Liver (tissue), 9 donors: Measurements from ENCODE around the gene RPL10. TPM values are rescaled to one million over a fixed set of nuclear protein-coding genes. Genes with fewer than 3 reads are reported as not detected.

Experiments used
- DNase-seq: peaks from one replicate; pipeline ENCODE4 v3.0.0-alpha.2; 2017; ENCODE audit warnings: low spot score
- H3K27ac ChIP-seq, 2 donors: one replicate each; pipeline ENCODE4 v1.7.0; 2013; ENCODE audit warnings: inconsistent platforms in 2 of 2, low read length in 2 of 2, control low read depth in 1 of 2, low read depth in 1 of 2, mild to moderate bottlenecking in 1 of 2
- H3K27me3 ChIP-seq, 4 donors: one replicate each; pipeline versions ENCODE4 v1.6.1 to v1.7.0; 2013; ENCODE audit warnings: low read length in 3 of 4, inconsistent platforms in 1 of 4, mild to moderate bottlenecking in 1 of 4, moderate library complexity in 1 of 4; ENCODE audit not compliant: control insufficient read depth in 4 of 4, insufficient read depth in 4 of 4
- H3K36me3 ChIP-seq, 4 donors: one replicate each; pipeline versions ENCODE4 v1.6.1 to v1.7.0; 2013; ENCODE audit warnings: low read length in 3 of 4, mild to moderate bottlenecking in 3 of 4, low read depth in 1 of 4, moderate library complexity in 1 of 4; ENCODE audit not compliant: control insufficient read depth in 4 of 4, insufficient read depth in 3 of 4
- H3K4me1 ChIP-seq, 4 donors: one replicate each; pipeline versions ENCODE4 v1.6.1 to v1.7.0; 2013; ENCODE audit warnings: low read length in 3 of 4, mild to moderate bottlenecking in 3 of 4, moderate library complexity in 1 of 4; ENCODE audit not compliant: control insufficient read depth in 4 of 4, insufficient read depth in 4 of 4
- H3K4me3 ChIP-seq, 3 donors: one replicate each; pipeline versions ENCODE4 v1.6.1 to v1.7.0; 2013; ENCODE audit warnings: low read length in 3 of 3, control low read depth in 1 of 3, low read depth in 1 of 3, mild to moderate bottlenecking in 1 of 3
- H3K9ac ChIP-seq, 2 donors: one replicate each; pipeline ENCODE4 v1.7.0; 2013; ENCODE audit warnings: low read length in 2 of 2, mild to moderate bottlenecking in 2 of 2, moderate library complexity in 2 of 2, control low read depth in 1 of 2, low read depth in 1 of 2
- H3K9me3 ChIP-seq, 4 donors: one replicate each; pipeline versions ENCODE4 v1.6.1 to v1.7.0; 2013; ENCODE audit warnings: low read length in 3 of 4; ENCODE audit not compliant: control insufficient read depth in 4 of 4
- ATF3 ChIP-seq: IDR thresholded peaks from 2 replicates; pipeline ENCODE4 v1.6.1; 2016; ENCODE audit warnings: antibody characterized with exemption
- CTCF ChIP-seq: fragments of 150-350 bp; IDR thresholded peaks from 2 replicates; pipeline ENCODE4 v1.5.1; 2017; ENCODE audit warnings: improper control_type of control experiment, low read depth, low read length; ENCODE audit not compliant: missing input control
- EGR1 ChIP-seq, 2 donors: IDR thresholded peaks; 2 replicates each; pipeline ENCODE4 v1.6.1; 2016 to 2018; ENCODE audit warnings: antibody characterized with exemption in 2 of 2, low read depth in 2 of 2
- FOXA1 ChIP-seq: IDR thresholded peaks from 2 replicates; pipeline ENCODE4 v1.6.1; 2016; ENCODE audit warnings: antibody characterized with exemption
- GABPA ChIP-seq, 2 donors: IDR thresholded peaks in 1 of 2; conservative IDR thresholded peaks in 1 of 2; 2 replicates each; pipeline ENCODE4 v1.6.1; 2016; ENCODE audit warnings: antibody characterized with exemption in 2 of 2, mild to moderate bottlenecking in 1 of 2, moderate library complexity in 1 of 2
- HNF4A ChIP-seq, 2 donors: conservative IDR thresholded peaks; 2 replicates each; pipeline ENCODE4 v1.6.1; 2016; ENCODE audit warnings: antibody characterized with exemption in 2 of 2, mild to moderate bottlenecking in 2 of 2
- HNF4G ChIP-seq: IDR thresholded peaks from 2 replicates; pipeline ENCODE4 v1.6.1; 2016; ENCODE audit warnings: antibody characterized with exemption
- JUND ChIP-seq, 2 donors: IDR thresholded peaks; 2 replicates each; pipeline ENCODE4 v1.6.1; 2016; ENCODE audit warnings: antibody characterized with exemption in 2 of 2
- MAX ChIP-seq: IDR thresholded peaks from 2 replicates; pipeline ENCODE4 v1.6.1; 2016; ENCODE audit warnings: antibody characterized with exemption
- NR2F2 ChIP-seq: IDR thresholded peaks from 2 replicates; pipeline ENCODE4 v1.6.1; 2016; ENCODE audit warnings: antibody characterized with exemption
- RAD21 ChIP-seq, 2 donors: IDR thresholded peaks; 2 replicates each; pipeline ENCODE4 v1.6.1; 2016; ENCODE audit warnings: antibody characterized with exemption in 2 of 2, mild to moderate bottlenecking in 2 of 2
- REST ChIP-seq: IDR thresholded peaks from 2 replicates; pipeline ENCODE4 v1.6.1; 2016; ENCODE audit warnings: antibody characterized with exemption, mild to moderate bottlenecking
- RXRA ChIP-seq, 2 donors: IDR thresholded peaks; 2 replicates each; pipeline ENCODE4 v1.6.1; 2017 to 2018; ENCODE audit warnings: antibody characterized with exemption in 2 of 2, mild to moderate bottlenecking in 1 of 2
- SP1 ChIP-seq: IDR thresholded peaks from 2 replicates; pipeline ENCODE4 v1.6.1; 2018; ENCODE audit warnings: antibody characterized with exemption, mild to moderate bottlenecking
- TAF1 ChIP-seq: conservative IDR thresholded peaks from 2 replicates; pipeline ENCODE4 v1.6.1; 2016; ENCODE audit warnings: antibody characterized with exemption, mild to moderate bottlenecking
- YY1 ChIP-seq: IDR thresholded peaks from 2 replicates; pipeline ENCODE4 v1.6.1; 2016; ENCODE audit warnings: antibody characterized with exemption, mild to moderate bottlenecking
- ZBTB33 ChIP-seq: IDR thresholded peaks from 2 replicates; pipeline ENCODE4 v1.6.1; 2016; ENCODE audit warnings: antibody characterized with exemption
- WGBS: extraction: QIAGEN DNeasy Blood & Tissue Kit; methylation state at CpG from one replicate; pipeline ENCODE4 v1.1.7; 2013; 5-methylcytosine and 5-hydroxymethylcytosine counted together
- polyA plus RNA-seq, 2 donors: library from polyadenylated mRNA; stranded (reverse) in 1 of 2; unstranded in 1 of 2; fragments of 200-250 nt in 1 of 2; fragments of >200 nt in 1 of 2; fragmentation: Nextera tagmentation in 1 of 2; extraction: Ambion mirVana in 1 of 2; gene quantifications; one replicate each; pipeline versions ENCODE4 v1.2.1 to v1.2.3, GENCODE V29; 2013 to 2015
- total RNA-seq, 2 donors: library from RNA; depleted of rRNA; stranded (reverse); fragments of >200 nt; gene quantifications; one replicate each; pipeline ENCODE4 v1.2.3, GENCODE V29; 2014
- donor health status: healthy.
- donor health status: healthy.
- donor health status: healthy.
- donor health status: healthy.
- donor health status: healthy.

Gene RPL10
- total and polyA plus RNA-seq, 4 donors, result 446 to 1,644 (median 1,423) TPM

- H3K27me3 ChIP-seq, result no peaks in the 10 kb centered on the region
- no peak for DNase-seq
- 83% methylated on average over 30 of the region's 30 CpGs for WGBS
- H3K4me1 ChIP-seq, result peaks cover 0 to 14% (median 4%) of the 10 kb centered on the region in 4 donors
- no peaks in the 10 kb centered on the region for H3K9me3 ChIP-seq
- H3K27ac ChIP-seq, result no peak overlapping the region
- no peak for TF ChIP-seq RAD21 (IDR thresholded peaks at IDR 0.05)
- no peak for TF ChIP-seq EGR1 (IDR thresholded peaks at IDR 0.05; ENCODE audit: low read depth in 2 of 2)
- no peak for TF ChIP-seq GABPA (IDR thresholded peaks at IDR 0.05 in 1 of 2, conservative IDR thresholded peaks at IDR 0.05 in 1 of 2)
- TF ChIP-seq HNF4G, result no peak
- no peak for TF ChIP-seq NR2F2
- TF ChIP-seq RXRA (IDR thresholded peaks at IDR 0.05), result no peak
- TF ChIP-seq JUND (IDR thresholded peaks at IDR 0.05), result no peak
- TF ChIP-seq ZBTB33, result no peak
- TF ChIP-seq MAX, result no peak
- no peak for TF ChIP-seq TAF1
- H3K9ac ChIP-seq, result no peak overlapping the region
- H3K36me3 ChIP-seq, result peaks cover 0 to 6% (median 5%) of the 10 kb centered on the region in 4 donors
- no peak overlapping the region for H3K4me3 ChIP-seq
Observed at GRCh38 chrX:154351183-154352011, 46.8 kb upstream of the RPL10 start.

- TF ChIP-seq CTCF, result no peak
- no peak for TF ChIP-seq HNF4A (conservative IDR thresholded peaks at IDR 0.05)
- no peak for TF ChIP-seq TAF1
- TF ChIP-seq SP1, result no peak
- no peak for TF ChIP-seq RXRA (IDR thresholded peaks at IDR 0.05)
- no peak for TF ChIP-seq EGR1 (IDR thresholded peaks at IDR 0.05; ENCODE audit: low read depth in 2 of 2)
- TF ChIP-seq REST, result no peak
- no peak for TF ChIP-seq YY1
- no peak for TF ChIP-seq ZBTB33
- TF ChIP-seq HNF4G, result no peak
- TF ChIP-seq JUND (IDR thresholded peaks at IDR 0.05), result no peak
- TF ChIP-seq MAX, result no peak
- no peak for TF ChIP-seq FOXA1
- no peak for TF ChIP-seq ATF3
- H3K9me3 ChIP-seq, result no peaks in the 10 kb centered on the region
- H3K4me3 ChIP-seq, result no peak overlapping the region
- WGBS, result 90% methylated on average over 14 of the region's 14 CpGs
- H3K27ac ChIP-seq, result no peak overlapping the region
- H3K36me3 ChIP-seq, result peaks cover 0 to 6% (median 5%) of the 10 kb centered on the region in 4 donors
- peaks cover 0 to 14% (median 4%) of the 10 kb centered on the region in 4 donors for H3K4me1 ChIP-seq
- no peaks in the 10 kb centered on the region for H3K27me3 ChIP-seq
- DNase-seq, result no peak
- no peak overlapping the region for H3K9ac ChIP-seq
Observed at GRCh38 chrX:154352012-154352401, 46.2 kb upstream of the RPL10 start.
